Peyer's patch (tissue), 4 donors: ENCODE data around the gene WDR18. TPM values are rescaled to one million over a fixed set of nuclear protein-coding genes. Genes with fewer than 3 reads are reported as not detected.

Source experiments
- DNase-seq, 3 donors: peaks; one replicate each; pipeline ENCODE4 v3.0.0-alpha.2; 2017 to 2019
- H3K27ac ChIP-seq, 4 donors: fragments of 200-600 bp; sonication (generic); one replicate each; pipeline ENCODE4 v1.5.1; 2016 to 2019
- H3K27me3 ChIP-seq, 2 donors: fragments of 200-600 bp; sonication (generic); one replicate each; pipeline ENCODE4 v1.5.1; 2019
- H3K36me3 ChIP-seq, 3 donors: fragments of 200-600 bp; sonication (generic); one replicate each; pipeline ENCODE4 v1.5.1; 2016 to 2019
- H3K4me1 ChIP-seq, 4 donors: fragments of 200-600 bp; sonication (generic); one replicate each; pipeline ENCODE4 v1.5.1; 2016 to 2019
- H3K4me3 ChIP-seq, 4 donors: fragments of 200-600 bp; sonication (generic); 1 replicate in 3 of 4; 2 replicates in 1 of 4; pipeline ENCODE4 v1.5.1; 2016 to 2019; ENCODE audit warnings: mild to moderate bottlenecking in 1 of 4
- H3K9me3 ChIP-seq, 4 donors: fragments of 200-600 bp; sonication (generic); one replicate each; pipeline ENCODE4 v1.5.1; 2016 to 2019; ENCODE audit warnings: mild to moderate bottlenecking in 1 of 4
- CTCF ChIP-seq, 6 experiments: fragments of 450-650 bp in 4 of 6; fragments of 200-600 bp in 2 of 6; sonication (generic) in 1 of 6; IDR thresholded peaks; one replicate each; pipeline ENCODE4 v1.5.1; 2017 to 2019; ENCODE audit warnings: antibody characterized with exemption in 6 of 6, mild to moderate bottlenecking in 3 of 6, moderate library complexity in 1 of 6
- POLR2A ChIP-seq, 2 donors: fragments of 450-650 bp; IDR thresholded peaks; one replicate each; pipeline ENCODE4 v1.5.1; 2017; ENCODE audit warnings: antibody characterized with exemption in 2 of 2, mild to moderate bottlenecking in 2 of 2, moderate library complexity in 2 of 2
- total RNA-seq, 4 donors: library from RNA; depleted of rRNA; stranded (reverse); fragments of >200 nt; gene quantifications; one replicate each; pipeline ENCODE4 v1.1.0, GENCODE V29; 2016

Gene WDR18
- total RNA-seq, 4 donors from 2014 or later: 26.4 to 58.8 (median 40.5) TPM

- Histone ChIP-seq H3K27me3 (no peaks in the 10 kb centered on the region), H3K4me1 (peaks cover 0 to 39% (median 11%) of the 10 kb centered on the region in 4 donors), H3K36me3 (peaks cover 0 to 4% (median 0%) of the 10 kb centered on the region in 3 donors), H3K4me3 (peak overlapping the region; percentile 81 to 96 (median 86)), H3K9me3 (no peaks in the 10 kb centered on the region), H3K27ac (peak overlapping the region; percentile 87 to 99 (median 96))
- no peak for TF ChIP-seq POLR2A (IDR thresholded peaks at IDR 0.05)
- no peak for TF ChIP-seq CTCF (IDR thresholded peaks at IDR 0.05)
- peak in 1 of 3 donors; percentile 70 for DNase-seq
Observed at GRCh38 chr19:1026783-1027649, 42.9 kb downstream of the WDR18 start.

GRCh38 chr19:1027650-1028061, 43.5 kb downstream of the WDR18 start:
- H3K9me3 ChIP-seq: no peaks in the 10 kb centered on the region
- no peak for DNase-seq
- TF ChIP-seq CTCF (IDR thresholded peaks at IDR 0.05): no peak
- TF ChIP-seq POLR2A (IDR thresholded peaks at IDR 0.05): no peak

GRCh38 chr19:1028062-1028926, 44.1 kb downstream of the WDR18 start:
- H3K36me3 ChIP-seq: peaks cover 0 to 17% (median 0%) of the 10 kb centered on the region in 3 donors
- peaks cover 0 to 39% (median 11%) of the 10 kb centered on the region in 4 donors for H3K4me1 ChIP-seq
- TF ChIP-seq POLR2A (IDR thresholded peaks at IDR 0.05): peak in 1 of 2 donors; percentile 27
- TF ChIP-seq CTCF (IDR thresholded peaks at IDR 0.05): no peak
- H3K27me3 ChIP-seq: no peaks in the 10 kb centered on the region
- DNase-seq: peak; percentile 80 to 88 (median 81)
- H3K4me3 ChIP-seq: peak overlapping the region; percentile 81 to 96 (median 86)
- H3K27ac ChIP-seq: peak overlapping the region; percentile 87 to 99 (median 96)
- no peaks in the 10 kb centered on the region for H3K9me3 ChIP-seq

More at GRCh38 chr19:1027650-1028061, 43.5 kb downstream of the WDR18 start:
- Histone ChIP-seq H3K27me3 (no peaks in the 10 kb centered on the region), H3K27ac (peak overlapping the region; percentile 87 to 99 (median 96)), H3K4me1 (peaks cover 0 to 39% (median 11%) of the 10 kb centered on the region in 4 donors), H3K36me3 (peaks cover 0 to 11% (median 0%) of the 10 kb centered on the region in 3 donors), H3K4me3 (peak overlapping the region; percentile 81 to 96 (median 86))

GRCh38 chr19:1032264-1032867, 48.2 kb downstream of the WDR18 start:
- TF ChIP-seq POLR2A (IDR thresholded peaks at IDR 0.05) (no peak), CTCF (IDR thresholded peaks at IDR 0.05) (no peak)

More at GRCh38 chr19:1032264-1032867, 48.2 kb downstream of the WDR18 start:
- peaks cover 0 to 31% (median 11%) of the 10 kb centered on the region in 4 donors for H3K4me1 ChIP-seq
- H3K4me3 ChIP-seq: no peak overlapping the region
- no peaks in the 10 kb centered on the region for H3K27me3 ChIP-seq
- H3K36me3 ChIP-seq: peaks cover 0 to 26% (median 0%) of the 10 kb centered on the region in 3 donors
- no peaks in the 10 kb centered on the region for H3K9me3 ChIP-seq
- DNase-seq: no peak
- no peak overlapping the region for H3K27ac ChIP-seq
